Measurements from ENCODE around the gene MEIS2.

DNA sequence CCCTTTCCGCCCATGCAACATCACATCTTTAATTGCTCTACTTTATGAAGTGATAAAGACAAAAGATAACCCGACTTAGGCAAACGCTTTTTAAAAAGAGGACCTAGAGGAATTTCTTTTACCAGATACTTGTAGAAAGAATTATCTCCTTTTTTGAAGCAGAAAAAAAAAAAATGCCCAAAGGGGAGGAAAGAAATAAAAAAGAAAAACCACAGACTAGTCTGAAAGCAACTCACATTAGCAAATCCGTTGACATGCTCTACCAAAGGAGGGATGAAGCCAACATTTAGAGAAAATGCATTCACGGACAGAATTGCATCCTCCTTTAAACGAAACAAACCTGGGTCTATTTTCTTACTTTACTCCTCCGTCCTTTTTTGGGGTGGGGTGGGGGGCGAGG is 213.6 kb downstream of the MEIS2 start:
- TF ChIP-seq, protein P1, sequence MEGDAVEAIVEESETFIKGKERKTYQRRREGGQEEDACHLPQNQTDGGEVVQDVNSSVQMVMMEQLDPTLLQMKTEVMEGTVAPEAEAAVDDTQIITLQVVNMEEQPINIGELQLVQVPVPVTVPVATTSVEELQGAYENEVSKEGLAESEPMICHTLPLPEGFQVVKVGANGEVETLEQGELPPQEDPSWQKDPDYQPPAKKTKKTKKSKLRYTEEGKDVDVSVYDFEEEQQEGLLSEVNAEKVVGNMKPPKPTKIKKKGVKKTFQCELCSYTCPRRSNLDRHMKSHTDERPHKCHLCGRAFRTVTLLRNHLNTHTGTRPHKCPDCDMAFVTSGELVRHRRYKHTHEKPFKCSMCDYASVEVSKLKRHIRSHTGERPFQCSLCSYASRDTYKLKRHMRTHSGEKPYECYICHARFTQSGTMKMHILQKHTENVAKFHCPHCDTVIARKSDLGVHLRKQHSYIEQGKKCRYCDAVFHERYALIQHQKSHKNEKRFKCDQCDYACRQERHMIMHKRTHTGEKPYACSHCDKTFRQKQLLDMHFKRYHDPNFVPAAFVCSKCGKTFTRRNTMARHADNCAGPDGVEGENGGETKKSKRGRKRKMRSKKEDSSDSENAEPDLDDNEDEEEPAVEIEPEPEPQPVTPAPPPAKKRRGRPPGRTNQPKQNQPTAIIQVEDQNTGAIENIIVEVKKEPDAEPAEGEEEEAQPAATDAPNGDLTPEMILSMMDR (IDR thresholded peaks at IDR 0.05; ENCODE audit: poor library complexity, severe bottlenecking): no peak
- TF ChIP-seq TAF1 (IDR thresholded peaks at IDR 0.05; ENCODE audit: low read depth): no peak
- TF ChIP-seq POLR2AphosphoS5 (IDR thresholded peaks at IDR 0.05): no peak
- TF ChIP-seq EZH2 (IDR thresholded peaks at IDR 0.05; ENCODE audit: borderline replicate concordance, insufficient read depth, low read length, poor library complexity, severe bottlenecking): no peak
- no peak for TF ChIP-seq SMC3 (conservative IDR thresholded peaks at IDR 0.05; ENCODE audit: poor library complexity)
- TF ChIP-seq RAD21 (conservative IDR thresholded peaks at IDR 0.05): no peak
